Fibroblast of skin of left quadriceps (primary cell): ENCODE measurements around the gene ADGRF4.

Experiments
- DNase-seq, 2 experiments: peaks; one replicate each; pipeline ENCODE4 v3.0.0-alpha.2; 2013; ENCODE audit warnings: low read depth in 2 of 2

Gene ADGRF4, protein sequence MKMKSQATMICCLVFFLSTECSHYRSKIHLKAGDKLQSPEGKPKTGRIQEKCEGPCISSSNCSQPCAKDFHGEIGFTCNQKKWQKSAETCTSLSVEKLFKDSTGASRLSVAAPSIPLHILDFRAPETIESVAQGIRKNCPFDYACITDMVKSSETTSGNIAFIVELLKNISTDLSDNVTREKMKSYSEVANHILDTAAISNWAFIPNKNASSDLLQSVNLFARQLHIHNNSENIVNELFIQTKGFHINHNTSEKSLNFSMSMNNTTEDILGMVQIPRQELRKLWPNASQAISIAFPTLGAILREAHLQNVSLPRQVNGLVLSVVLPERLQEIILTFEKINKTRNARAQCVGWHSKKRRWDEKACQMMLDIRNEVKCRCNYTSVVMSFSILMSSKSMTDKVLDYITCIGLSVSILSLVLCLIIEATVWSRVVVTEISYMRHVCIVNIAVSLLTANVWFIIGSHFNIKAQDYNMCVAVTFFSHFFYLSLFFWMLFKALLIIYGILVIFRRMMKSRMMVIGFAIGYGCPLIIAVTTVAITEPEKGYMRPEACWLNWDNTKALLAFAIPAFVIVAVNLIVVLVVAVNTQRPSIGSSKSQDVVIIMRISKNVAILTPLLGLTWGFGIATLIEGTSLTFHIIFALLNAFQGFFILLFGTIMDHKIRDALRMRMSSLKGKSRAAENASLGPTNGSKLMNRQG

DNA sequence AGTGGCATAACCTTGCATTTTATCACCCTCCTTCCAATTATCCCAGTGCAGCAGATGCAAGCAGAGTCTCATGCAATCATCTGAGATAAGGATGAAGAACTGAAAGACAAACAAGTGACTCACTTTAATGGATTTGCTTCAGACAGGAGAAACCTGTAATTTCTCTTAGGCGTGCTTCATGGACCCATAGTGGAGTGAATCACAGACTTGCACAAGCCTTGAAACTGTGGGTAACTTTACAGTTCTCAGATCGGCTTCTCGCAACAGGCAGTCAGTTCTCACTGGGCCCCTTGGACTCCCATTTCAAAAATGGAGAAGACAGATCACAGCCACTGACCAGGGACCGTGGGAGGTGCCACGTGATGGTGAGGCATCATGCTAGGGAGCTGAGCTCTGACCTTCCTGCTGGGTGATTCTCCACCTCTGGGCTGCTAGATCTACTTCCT is at the start of gene ADGRF4:
ADGRF4 (plus strand) TSS at position 239 of the 446 bp plus-strand sequence. CDS start 8,666 bp downstream, outside the sequence.
- DNase-seq, result no peak

DNA sequence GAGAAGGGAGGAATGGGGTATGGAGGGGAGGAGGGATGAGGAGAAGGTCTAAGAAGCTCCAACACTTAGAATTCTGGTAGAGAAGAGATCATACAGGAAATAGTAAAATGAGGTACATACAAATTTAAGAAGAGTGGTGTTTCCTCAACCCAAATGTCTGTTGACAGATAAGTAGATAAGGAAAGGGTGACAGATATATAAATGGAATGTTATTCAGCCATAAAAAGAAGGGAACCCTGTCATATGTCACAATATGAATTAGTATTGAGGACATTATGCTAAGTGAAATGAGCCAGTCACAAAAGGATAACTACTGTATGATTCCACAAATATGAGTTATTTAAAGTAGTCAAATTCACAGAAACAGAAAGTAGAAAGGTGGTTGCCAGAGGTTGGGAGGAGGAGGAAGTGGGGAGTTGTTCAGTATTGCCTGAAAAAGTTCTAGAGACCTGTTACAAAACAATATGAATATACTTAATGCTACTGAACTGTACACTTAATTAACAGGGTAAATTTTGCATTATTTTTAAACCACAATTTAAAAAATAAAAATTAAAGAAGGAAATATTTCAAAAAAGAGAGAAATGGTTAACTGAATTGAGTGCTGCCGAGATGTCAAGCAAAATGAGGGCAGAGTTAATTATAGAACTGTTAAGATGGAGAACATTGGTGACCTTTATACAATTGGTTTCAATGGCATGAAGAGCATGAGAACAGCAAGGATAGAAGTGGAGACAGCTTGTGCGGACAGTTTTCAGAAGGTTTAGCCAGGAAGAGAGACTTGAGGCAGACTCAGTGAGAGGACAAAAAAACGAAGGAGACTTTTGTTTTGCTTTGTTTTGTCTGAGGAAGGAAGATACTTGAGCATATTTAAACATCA is 47.6 kb upstream of the ADGRF4 start:
- DNase-seq, result no peak

DNA sequence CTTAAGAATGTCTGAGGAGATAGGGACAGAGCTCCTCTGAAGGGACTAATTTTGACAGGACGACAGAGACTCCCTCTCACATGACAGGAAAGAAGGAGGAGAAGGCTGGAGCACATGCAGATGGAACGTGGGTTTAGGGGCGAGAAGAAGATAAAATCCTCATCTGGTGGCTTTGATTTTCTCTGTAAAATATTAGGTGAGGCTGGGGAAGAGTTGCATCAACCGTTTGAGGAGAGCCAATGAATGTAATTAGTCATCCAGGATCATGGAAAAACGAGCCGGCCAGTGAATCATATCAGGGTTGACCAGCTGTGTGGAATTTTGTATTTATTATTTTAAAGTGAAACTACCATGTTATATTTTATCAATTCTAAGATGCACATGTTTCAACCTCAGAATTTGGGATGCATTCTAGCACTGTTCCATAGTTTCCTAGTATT is 46.9 kb upstream of the ADGRF4 start:
- DNase-seq, result no peak

DNA sequence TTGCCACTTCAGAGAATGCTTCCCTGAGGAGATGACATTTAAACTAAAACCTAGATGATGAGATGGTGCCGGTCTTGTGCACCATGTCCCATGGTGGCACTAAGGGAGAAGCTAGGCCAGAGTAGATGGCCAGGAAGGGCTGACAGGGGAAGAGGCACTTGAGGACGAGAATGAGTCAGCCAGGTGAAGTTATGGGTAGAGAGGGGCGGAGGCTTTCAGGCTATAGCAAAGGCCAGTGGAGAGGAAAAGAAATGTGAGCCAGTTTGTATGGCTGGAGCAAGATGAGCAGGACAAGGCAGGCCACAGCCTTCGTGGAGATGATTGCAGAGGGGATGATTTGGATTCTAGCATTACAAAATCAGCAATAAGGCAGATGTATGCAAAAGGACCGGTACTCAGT is 44.7 kb upstream of the ADGRF4 start:
- DNase-seq, result no peak

DNA sequence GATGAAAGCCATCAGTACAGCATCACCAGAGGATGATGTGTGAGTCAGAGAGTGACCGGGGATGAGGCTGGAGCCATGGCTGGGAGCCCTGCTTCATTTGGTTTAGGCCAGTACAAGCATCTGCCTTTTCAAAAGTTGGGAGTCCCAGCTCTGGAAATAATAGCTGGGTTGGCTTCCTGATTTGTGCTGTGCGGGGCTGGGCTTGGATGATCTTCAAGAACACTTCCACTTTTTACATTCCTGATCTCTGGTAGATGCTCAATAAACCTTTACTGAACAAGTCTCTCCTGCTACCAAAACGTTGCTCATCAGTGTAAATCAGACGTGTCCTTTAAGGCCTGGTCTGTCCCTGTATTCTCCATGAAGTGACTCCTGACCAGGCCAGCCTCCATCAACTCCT is 44.1 kb upstream of the ADGRF4 start:
- DNase-seq, result no peak

DNA sequence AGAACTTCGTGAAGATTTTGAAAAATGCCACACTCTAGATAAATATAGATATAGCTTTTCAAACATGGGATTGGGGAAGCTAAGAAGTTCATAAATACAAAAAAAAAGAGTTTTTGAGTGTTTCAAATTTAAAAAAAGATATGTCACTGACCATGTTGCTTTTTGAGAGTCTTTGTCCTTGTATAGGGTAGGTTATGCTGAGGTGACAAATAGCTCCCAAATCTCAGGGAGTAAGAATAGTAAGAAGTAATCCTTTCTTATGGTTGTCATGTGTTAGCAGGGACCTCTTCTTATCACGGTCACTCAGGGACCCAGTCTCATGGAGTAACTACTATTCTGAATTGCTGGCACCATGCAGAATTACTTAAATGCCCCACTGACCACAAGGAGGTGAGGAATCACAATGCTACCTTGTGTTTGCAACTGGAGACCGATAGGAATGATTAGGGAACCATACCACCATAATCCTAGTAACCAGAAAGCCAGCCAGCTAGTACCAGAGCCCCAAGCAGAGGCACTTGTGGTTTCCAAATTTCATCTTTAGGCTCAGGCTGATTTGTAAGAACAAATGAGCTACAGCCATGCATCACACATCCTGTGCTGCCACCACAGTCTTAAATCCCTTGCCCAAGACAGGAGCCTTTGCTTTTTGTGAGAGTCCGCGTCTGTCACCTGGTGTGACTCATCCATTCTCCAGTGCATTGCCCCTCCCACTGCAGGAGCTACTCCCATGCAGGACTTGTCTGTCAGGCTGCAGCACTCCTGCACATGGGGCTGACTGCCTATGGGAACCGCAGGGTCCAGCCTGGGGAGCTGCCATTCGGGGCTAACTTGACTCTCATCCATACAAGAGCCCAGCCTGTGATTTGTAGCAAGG is 42.4 kb upstream of the ADGRF4 start:
- DNase-seq, result no peak

DNA sequence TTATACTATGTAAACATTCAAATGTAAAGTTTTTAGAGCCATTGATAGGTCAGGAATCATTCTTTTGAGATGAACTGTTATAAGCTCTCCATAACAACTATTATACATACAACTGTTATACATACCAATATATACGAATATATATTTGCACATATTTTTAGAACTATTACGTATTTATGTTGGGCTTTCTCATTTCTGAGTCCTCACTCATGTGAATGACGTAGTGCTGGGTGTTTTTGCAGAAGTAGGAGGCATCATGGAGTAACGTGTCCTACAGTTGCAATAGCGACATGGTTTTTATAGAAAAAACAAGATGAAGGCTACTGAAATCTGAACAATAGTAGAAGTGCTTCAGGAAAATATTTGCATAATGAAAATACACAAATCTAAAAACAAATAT is 36.4 kb upstream of the ADGRF4 start:
- no peak for DNase-seq

DNA sequence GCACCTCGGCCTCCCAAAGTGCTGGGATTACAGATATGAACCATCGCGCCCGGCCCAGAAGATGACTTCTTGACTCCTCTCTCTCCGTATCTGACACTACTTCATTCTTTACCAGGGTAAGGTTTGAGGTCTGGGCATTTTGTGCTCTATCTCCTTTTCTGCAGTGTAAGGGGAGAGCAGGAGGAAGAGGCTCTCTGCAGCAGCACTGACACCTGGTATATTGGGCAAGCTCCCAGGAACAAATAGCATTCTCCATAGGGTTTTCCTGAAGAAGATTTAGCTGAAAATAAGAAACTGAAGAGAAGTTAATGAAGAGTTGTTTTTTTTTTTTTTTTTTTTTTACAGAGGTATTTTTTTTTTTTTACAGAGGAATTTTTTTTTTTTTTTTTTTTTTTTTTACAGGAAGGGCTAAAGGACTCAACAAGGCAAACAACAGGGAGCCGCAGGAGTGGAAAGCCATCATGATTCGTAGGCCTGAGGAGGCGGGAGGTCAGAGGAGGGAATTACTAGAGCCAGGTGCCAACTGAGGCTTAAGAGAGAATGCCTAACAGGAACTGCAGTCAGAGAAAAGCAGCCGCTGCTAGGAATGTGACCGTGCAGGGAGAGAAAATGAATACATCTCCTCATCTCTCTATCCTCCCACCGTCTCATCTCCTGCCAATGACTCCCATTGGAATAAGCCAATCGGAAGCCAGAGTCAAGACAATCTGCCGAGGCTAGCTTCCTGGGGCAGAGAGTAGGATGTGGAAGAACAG is 34.7 kb upstream of the ADGRF4 start:
- no peak for DNase-seq

DNA sequence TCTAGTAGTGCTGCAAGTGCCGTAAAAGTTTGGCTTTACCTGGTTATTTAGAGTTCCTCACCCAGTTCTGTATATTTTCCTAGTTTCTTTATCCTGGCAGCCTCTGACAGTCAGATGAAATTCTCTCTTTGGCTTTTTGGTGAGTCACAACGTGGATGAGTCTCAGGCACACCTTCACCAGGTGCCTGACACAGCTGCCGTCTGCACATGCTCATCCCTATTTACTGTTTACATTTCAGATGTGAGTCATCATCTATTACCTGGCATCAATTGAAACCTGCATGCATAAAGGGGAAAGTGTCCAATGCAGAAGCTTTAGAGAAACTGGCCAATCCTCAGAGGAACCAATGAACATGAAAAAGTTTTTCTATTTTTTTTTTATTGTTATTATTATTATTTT is 33.3 kb upstream of the ADGRF4 start:
- no peak for DNase-seq

DNA sequence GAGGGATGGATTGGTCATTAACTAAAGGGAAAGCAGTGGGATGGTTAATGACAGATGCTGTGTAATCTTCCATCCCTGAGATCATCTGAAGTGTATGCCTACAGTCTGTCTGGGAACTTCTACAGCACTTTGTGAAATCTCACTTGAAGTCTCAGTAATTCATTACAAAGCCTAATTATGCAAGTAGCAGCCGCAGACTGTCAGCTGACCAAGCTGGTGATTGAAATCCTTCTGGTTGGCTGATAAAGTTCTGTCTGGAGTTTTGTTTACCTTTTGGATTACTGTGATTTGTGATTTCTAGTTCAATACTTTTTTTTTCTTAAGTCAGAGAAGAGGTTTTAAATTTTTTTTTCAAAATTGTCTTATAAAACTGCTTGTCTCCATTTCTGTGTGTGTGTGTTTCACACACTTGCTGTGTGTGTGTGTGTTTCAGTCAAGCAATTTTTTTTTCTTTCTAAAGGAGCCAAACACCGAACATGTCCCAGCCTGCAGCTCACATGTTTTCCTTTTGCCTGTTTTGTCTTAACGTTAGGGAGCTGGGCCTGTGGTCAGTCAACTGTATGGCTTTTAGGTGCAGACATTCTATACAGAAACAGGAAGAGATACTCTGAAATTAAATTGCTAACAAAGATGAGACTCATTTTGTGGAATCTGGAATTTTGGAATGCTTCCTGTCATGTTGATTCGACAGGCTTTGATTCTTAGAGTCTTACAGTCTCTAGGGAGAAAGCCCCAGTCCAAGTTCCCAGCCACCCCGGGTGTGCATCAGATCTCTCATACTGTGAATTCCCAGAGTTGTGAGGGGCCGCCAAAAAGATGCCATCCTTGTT is 28.5 kb upstream of the ADGRF4 start:
- no peak for DNase-seq

DNA sequence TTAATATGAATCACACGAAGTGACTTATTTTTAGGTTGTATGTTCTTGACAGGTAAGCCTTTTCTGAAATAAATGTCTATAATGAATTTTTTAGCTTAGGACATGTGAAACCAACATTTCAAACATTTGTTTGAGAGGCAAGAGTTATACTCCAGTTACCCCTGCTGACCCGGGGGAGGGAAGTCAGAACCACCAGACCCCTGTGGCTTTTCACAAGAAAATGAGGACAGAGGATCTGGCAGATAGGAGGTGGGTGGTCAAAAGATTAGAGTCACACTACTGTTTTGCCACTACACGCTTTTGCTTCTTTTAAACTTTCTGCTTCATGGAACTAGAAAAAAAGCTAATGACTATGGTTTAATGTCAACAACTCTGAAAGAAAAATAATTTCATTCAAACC is 27.5 kb upstream of the ADGRF4 start:
- DNase-seq, result no peak

DNA sequence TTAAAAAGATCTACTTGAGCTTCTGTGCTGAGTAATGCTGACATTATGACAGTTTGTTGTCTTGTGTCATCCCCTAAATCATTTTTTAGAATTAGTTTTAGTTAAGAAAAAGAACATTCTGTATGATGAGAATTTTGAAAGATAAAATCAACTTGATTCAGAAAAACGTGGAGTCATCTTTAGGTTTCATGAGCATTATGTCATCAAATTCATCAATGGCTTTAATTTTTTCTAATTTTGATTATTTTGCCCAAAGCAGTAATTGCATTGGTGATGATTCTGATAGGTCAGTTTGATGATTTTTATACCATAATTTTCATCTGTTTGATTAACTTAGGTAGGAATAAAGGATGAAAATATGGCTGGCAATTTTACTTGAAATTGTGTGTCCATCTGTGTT is 26.6 kb upstream of the ADGRF4 start:
- no peak for DNase-seq

DNA sequence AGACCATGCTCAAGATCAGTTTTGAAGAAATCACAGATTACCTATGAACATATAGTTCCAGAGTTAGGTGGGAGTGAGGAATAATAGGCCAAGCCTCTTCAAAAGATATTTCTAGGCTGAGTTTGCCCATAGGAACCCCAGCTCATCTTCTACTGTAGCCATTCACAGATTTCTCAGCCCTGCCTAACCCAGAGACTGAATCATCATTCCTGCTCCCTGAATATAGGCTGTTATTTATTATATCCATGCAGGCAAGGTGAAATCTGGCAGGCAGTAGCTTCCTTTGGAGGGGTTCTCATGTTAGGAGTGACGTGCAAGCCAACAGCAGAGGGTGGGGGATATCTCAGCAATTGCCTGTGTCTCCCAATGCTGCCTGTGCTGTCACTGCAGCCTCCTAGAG is 25.6 kb upstream of the ADGRF4 start:
- DNase-seq, result no peak

DNA sequence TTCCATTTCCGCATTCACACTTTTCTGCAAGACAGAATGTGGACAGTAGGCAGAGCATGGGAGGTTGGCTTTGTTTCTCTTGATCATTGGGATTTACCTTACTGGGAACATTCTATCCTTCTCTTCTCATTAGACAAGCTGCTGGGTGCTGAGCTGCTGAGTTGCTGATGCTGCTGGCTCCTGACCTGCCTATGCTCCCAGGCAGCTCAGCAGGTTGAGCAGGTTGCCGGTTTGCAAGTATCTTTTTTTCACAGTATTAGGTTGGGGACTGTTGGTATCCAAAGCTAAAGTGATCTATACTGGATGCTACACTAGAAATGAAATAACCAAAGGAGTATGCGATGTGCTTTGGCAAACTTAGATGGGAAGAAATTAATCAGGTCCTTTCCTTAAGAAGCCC is 23.7 kb upstream of the ADGRF4 start:
- DNase-seq, result no peak

DNA sequence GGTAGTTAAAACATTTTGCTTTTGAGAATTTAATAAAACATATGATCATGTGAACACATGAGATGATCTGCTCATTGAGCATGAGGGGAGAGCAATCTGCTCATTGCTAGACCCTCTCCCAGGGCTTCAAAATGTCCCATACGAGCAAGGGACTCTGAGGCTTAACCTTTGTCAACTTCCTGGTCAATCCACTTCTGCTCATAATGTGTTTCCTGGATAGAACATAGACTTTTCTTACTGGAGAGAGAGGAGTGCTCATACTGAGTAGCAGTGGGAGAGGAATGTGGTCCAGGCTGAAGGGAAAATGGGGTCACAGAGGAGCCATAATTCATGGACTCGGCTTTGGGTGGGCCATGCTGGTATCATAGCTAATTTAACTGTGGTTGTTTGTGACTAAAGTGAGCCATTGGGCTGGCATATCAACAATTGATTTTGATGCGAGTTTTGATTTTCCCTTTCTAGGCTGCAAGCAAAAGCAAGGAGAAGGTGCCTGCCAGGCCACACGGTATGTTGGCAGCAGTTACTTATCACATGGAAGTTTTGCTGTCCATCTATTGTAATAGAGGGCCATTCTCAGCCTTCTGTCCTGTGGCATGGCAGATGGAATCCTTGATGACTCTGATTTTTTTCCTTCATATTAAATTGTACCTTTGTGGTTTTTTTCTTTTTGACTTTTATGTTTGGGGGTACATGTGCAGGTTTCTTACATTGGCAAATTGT is 20.8 kb upstream of the ADGRF4 start:
- no peak for DNase-seq

DNA sequence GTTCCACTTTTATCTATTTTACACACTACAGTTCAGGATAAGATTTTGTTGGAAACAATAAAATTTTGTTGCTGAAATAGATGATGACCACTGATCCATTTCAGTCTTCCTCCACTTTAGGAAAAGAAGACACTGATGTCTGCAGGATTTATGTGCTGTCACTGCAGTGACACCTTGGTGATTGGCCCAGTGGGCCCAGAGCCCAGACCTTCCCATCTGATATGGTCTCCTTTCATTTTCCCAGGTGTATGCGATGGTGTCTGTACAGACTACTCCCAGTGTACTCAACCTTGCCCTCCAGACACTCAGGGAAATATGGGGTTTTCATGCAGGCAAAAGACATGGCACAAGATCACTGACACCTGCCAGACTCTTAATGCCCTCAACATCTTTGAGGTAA is 19.6 kb upstream of the ADGRF4 start:
- no peak for DNase-seq

DNA sequence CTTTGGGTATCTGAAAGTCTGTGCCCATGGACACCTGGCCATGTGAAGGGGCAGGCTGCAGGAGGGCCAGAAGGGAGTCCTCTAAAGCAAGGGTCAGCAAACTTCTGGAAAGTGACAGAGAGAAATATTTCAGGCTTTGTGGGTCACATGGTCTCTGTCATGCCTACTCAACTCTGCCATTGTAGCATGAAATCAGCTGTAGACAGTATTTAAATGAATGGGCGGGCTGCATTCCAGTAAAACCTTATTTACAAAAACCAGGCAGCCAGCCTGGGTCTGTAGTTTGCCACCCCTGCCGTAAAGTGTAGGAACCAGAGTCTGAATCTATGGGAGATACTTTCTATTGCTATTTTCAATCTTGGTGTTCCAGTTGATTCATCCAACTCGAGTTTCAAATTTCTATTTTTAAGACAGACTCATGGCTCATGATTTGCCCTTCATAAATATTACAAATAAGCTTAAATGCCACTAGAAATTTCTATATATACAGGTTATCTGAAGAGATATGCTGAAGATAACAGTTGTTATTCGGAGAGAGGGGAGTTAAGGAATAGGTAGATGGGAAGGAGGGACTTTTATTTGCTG is 19.0 kb upstream of the ADGRF4 start:
- no peak for DNase-seq

DNA sequence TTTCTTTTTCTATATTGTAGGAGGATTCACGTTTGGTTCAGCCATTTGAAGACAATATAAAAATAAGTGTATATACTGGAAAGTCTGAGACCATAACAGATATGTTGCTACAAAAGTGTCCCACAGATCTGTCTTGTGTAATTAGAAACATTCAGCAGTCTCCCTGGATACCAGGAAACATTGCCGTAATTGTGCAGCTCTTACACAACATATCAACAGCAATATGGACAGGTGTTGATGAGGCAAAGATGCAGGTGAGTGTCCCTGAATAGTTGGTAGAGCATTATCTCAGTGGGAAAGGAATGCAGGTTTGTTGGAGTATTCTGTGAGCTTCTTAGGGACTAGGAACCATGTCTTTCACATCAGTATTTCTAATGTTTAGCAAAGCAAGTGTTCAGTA is 18.3 kb upstream of the ADGRF4 start:
- no peak for DNase-seq

DNA sequence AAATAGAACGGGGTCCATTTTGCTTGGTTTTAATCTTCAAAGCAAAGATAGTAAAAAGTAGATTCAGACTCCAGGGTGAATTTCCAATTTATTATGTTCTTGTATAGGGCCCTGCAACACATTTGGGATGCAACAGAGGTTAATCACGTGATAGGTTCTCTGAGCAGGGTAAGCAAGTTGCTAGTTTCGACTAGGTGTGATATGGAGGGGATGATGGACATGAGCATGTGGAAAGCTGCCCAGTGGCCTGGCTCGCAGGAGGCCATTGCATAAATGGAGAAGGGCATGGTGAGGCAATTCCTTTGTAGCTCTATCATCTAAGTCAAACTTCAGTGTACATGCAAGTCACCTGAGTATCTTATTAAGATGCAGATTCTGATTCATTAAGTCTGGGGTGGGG is 17.7 kb upstream of the ADGRF4 start:
- DNase-seq, result no peak
